Hepatocyte (in vitro differentiated cells): ENCODE data around the gene IKBKG.

Source experiments
- CTCF ChIP-seq: fragments of 200-600 bp; sonication (generic); IDR thresholded peaks from 2 replicates; pipeline ENCODE4 v1.5.1; 2016; ENCODE audit warnings: antibody characterized with exemption, mild to moderate bottlenecking; ENCODE audit not compliant: poor library complexity
- EZH2phosphoT487 ChIP-seq: fragments of 200-600 bp; sonication (generic); IDR thresholded peaks from one replicate; pipeline ENCODE4 v1.6.1; 2018; ENCODE audit warnings: antibody characterized with exemption, mild to moderate bottlenecking, low read depth, moderate library complexity; ENCODE audit not compliant: unreplicated experiment, severe bottlenecking

- TF ChIP-seq CTCF = no peak
- TF ChIP-seq EZH2phosphoT487 = no peak
Observed at GRCh38 chrX:154545673-154546274, 1.6 kb upstream of the IKBKG start.
